NCI-H1048 (cell line): ENCODE results near the gene STYXL1.

Source experiments
- DNase-seq: peaks from one replicate; lab custom pipeline; 2025; lab: John Stamatoyannopoulos, UW

The STYXL1 gene

GRCh38 chr7:75992083-75992755 is 55.6 kb downstream of the STYXL1 start:
- no peak for DNase-seq

GRCh38 chr7:75991531-75992082 is 56.2 kb downstream of the STYXL1 start:
- DNase-seq, result no peak

GRCh38 chr7:75989500-75990388 is 58.1 kb downstream of the STYXL1 start:
- DNase-seq, result no peak

DNA sequence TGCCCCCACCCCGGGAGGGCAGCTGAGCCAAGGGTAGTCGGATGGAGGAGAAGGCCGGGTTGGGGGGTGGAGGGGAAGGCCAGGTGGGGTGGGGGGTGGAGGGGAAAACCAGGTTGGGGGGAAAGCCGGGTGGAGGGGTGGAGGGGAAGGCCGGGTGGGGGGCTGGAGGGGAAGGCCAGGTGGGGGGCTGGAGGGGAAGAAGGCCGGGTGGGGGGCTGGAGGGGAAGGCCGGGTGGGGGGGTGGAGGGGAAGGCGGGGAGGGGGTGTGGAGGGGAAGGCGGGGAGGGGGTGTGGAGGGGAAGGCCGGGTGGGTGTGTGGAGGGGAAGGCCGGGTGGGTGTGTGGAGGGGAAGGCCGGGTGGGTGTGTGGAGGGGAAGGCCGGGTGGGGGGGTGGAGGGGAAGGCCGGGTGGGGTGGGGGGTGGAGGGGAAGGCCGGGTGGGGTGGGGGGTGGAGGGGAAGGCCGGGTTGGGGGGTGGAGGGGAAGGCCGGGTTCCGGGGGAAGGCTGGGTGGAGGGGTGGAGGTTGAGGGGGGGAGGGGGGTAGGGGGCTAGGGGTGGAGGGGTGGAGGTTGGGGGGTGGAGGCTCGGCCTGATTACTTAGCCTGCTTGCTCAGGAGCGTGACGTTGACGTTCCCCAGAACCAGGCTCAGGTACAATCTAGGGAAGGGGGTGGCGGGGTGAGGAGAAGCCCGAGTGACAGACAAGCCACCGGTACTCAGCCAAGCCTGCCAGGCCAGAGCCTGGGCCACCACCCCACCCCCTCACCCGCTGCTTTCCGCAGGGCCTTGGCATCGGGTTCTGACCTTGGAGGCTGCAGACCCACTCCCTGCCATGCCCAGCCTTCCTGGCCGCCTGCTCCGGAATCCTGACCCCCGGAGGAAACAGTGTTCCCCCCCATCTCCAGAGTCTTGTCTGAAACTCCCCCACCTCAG is 59.0 kb downstream of the STYXL1 start:
- DNase-seq, result no peak

DNA sequence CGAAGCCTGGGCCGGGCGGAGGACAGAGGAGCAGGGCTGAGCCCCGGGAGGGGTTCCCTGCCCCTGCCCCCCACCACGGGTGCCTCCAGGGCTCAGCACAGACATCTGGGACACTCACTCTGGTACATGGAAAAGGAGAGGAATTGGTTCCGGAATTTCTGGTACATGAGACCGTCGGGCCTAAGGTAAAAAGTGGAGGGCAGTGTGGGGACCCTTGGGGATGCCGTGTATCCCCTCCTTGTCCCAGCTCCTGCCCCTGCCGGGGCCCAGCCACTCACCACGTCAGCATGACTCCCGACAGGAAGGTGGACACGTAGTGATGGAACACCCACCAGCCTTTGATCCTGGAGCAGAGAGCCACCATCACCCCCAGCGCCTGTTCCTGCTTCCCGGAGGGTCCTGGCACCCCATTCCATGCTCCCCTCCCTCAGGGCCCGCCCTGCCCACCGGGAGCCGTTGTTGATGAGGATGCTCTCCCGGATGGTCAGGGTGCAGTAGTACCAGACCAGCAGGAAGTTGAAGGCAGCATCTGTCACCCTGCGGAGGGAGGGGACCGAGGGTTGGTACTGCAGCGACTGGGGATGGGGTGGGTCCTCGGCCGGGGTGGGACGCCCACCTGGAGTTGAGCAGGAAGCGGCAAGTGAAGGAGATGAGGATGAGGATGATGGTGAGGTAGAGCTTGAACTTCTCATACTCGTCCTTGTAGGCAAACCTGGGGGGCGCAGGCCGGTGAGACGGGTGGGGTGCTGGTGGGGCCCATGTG is 59.8 kb downstream of the STYXL1 start:
- no peak for DNase-seq

GRCh38 chr7:75987026-75987804 is 60.6 kb downstream of the STYXL1 start:
- no peak for DNase-seq

DNA sequence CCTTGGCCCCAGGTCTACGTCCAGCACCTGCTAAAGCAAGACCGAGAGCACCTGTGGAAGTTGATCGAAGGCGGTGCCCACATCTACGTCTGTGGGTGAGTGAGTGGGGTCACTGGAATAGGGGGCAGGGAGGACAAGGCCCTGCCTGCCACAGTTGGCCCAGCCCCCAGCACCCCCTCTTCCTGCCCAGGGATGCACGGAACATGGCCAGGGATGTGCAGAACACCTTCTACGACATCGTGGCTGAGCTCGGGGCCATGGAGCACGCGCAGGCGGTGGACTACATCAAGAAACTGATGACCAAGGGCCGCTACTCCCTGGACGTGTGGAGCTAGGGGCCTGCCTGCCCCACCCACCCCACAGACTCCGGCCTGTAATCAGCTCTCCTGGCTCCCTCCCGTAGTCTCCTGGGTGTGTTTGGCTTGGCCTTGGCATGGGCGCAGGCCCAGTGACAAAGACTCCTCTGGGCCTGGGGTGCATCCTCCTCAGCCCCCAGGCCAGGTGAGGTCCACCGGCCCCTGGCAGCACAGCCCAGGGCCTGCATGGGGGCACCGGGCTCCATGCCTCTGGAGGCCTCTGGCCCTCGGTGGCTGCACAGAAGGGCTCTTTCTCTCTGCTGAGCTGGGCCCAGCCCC is 61.5 kb downstream of the STYXL1 start:
- no peak for DNase-seq

DNA sequence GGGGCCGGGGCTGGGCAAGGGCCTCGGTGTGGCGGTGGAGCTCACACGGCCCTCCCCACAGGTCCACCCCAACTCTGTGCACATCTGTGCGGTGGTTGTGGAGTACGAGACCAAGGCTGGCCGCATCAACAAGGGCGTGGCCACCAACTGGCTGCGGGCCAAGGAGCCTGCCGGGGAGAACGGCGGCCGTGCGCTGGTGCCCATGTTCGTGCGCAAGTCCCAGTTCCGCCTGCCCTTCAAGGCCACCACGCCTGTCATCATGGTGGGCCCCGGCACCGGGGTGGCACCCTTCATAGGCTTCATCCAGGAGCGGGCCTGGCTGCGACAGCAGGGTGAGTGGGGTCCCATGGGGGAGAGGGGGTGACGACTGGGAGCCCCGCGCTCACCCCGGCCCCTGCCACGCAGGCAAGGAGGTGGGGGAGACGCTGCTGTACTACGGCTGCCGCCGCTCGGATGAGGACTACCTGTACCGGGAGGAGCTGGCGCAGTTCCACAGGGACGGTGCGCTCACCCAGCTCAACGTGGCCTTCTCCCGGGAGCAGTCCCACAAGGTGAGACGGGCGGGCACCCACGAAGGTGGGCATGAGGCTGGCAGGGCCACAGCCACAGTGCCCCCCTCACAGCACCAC is 62.2 kb downstream of the STYXL1 start:
- DNase-seq, result no peak

DNA sequence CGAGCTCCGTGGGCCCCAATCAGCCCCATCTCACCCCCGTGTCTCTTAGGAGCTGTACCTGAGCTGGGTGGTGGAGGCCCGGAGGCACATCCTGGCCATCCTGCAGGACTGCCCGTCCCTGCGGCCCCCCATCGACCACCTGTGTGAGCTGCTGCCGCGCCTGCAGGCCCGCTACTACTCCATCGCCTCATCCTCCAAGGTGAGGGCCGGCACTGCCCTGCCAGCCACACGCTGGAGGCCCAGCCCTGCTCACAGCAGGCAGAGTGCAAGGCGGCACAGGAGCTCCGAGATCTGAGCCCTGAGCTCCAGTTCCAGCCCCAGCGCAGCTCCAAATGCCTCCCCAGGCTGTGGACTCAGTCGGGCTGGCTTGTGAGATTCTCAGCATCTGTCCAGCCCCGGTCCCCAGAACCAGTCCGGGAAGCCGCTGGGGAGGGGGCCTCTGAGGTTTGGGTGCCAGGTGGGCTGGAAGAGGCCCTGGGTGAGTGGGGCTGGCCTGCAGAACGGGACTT is 62.7 kb downstream of the STYXL1 start:
- DNase-seq, result no peak

GRCh38 chr7:75984130-75985008 is 63.4 kb downstream of the STYXL1 start:
- DNase-seq, result no peak

- no peak for DNase-seq
Measured at GRCh38 chr7:75983471-75984129, 64.2 kb downstream of the STYXL1 start.

DNA sequence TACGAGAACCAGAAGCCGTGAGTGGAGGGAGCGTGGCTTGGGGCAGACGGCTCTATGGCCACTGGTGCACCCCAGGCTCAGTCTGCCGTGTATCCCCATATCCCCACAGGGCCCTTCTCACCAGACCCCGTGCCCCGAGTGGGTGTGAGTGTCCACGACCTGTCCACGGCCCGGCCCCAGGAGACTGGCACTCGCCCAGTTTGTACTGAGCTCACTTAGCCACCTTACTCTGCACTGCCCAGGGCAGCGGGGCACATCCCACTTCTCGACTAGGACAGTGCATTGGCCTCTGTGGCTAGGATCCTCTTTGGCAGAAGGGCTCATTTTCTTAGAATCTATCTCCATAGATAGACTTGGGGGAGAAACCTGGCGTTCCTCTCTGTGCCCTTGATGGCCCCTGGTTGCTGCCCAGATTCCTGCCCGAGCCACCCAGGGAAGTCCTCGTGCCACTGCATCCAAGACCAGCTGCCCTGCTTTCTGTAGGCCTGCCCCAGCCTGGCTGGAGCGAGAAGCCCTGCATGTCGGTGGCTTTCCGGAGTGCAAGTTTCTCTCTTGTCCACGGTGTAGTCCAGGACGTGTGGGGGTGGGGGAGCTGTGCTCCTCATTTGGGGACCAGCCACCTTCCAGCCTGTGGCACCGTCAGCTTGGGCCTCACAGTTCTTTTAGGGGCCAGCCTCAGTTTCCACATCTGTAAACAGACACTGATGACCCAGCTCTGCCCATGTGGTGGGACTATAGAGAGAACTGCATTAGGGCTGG is 65.3 kb downstream of the STYXL1 start:
- DNase-seq, result no peak

DNA sequence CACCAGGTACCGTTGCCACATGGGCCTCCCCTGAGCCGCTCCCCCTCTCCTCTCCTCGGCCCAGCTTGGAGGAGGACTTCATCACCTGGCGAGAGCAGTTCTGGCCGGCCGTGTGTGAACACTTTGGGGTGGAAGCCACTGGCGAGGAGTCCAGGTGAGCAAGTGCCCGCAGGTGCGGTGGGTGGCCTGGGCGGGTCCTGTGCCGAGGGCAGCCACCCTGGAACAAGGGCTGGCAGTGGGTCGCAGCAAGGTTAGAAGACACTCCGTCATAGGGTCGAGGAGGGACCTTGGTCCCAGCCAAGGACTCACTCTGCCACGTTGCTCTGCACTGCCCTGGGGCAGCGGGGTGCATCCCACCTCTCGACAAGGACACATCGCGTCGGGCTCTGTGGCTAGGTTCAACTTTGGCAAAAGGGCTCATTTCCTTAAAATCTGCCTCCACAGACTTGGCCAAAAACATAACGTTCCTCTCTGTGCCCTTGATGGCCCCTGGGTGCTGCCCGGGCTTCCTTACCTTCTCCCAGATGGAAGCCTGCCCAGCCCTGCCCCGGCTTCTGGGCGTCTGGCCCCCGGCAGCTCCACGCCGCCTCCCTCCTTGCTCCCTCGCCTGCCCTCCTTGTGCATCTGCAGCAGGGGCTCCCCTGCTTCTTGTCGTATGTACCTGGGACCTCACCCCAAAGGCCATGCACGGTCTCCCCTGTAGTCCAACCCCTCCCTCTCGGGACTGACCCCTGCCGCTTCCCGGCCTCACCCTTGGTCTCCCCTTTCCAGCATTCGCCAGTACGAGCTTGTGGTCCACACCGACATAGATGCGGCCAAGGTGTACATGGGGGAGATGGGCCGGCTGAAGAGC is 66.1 kb downstream of the STYXL1 start:
- DNase-seq, result no peak

DNA sequence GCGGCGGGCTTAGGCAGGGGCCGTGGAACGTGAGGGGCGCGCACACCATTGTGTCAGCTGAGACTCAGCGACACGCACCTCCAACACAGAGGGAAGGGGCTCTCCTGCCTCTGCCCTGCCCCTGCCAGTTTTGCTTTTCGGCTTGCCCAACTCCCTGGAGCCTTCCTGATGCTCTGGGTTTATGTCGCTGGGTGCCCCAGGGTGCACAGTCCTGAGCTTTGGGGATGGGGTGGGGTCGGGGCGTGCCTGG is 66.7 kb downstream of the STYXL1 start:
- DNase-seq, result no peak

- no peak for DNase-seq
Measured at GRCh38 chr7:75980430-75981202, 67.2 kb downstream of the STYXL1 start.
